GM18526 (cell line): Measurements from ENCODE around the gene FH.

Source experiments
- POLR2A ChIP-seq: IDR thresholded peaks from 3 replicates; pipeline ENCODE4 v1.6.1; 2011; ENCODE audit not compliant: insufficient read length; ENCODE audit errors: extremely low read depth

Gene FH

DNA sequence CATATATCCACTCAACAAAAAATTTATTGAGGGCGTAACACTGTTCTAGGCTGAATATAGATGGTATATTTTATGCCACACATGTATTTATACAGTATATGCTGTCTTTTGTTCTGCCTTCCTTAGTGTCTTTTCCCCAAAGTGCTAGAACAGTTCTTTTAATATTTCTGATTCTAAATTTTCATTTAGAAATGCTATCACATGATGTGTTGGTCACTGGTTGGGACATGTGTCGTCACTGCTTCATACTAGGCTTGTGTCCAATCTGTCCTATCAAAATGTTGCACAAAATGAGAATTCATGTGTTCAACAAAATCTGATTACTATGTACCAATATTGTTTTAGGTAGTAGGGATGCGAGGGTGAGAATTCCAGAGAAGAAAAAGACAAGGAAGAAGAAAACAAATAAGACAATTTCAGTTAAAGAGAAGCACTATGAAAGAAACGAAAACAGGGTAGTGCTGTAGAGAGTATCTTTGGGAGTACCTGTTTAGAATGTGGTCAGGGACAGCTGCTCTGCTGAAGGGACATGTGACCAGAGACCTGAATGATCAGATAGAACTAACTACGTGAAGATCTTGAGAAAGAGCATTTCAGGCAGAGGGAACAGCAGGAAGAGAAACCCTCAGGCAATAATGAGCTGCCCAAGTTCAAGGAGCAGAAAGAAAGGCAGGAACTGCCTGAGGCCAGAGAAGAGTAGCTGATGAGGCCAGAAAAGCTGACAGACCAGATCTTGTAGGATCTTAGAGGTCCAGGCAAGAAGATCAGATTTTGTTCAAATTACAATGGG lies 14.0 kb upstream of the FH start:
- no peak for TF ChIP-seq POLR2A

DNA sequence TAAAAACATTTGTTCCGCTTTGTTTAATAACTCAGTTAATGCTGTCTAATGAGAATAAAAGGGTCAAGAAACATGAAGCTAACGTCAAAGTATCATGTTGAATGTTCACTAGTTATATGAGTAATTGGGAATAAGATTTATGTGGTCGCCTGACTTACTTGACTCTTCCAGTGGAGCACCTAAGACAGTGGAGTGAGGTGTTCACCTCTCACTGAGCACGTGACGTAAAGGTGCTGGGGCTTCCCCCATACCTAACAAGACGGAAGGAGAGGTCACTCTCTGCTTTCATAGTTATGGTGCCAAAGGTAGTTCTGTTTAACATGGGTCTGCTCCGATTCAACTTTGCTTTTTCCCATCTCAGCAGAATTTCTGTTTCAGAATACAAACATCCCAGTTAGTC lies 13.3 kb upstream of the FH start:
- peak; percentile 31 for TF ChIP-seq POLR2A

DNA sequence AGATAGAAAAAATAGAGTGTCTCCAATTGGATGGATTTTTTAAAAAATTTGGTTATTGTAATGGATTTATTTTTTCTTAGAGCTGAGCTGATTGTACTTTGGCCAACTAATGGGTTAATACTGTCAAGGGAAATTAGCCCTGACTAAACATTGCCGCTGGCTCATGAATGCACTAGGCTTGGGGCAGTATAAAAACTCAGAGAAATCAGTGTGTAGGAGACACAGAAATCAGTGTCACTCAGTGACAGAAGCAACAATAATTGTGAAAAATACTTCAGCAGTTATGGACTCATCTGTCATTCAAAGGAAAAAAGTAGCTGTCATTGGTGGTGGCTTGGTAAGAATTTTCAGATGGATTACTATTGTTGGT lies 12.6 kb upstream of the FH start, which contains the start of gene KMO:
Gene KMO (plus strand): TSS at position 217 of the 370 bp plus-strand sequence. CDS start 67 bp downstream, at position 284.
- no peak for TF ChIP-seq POLR2A

DNA sequence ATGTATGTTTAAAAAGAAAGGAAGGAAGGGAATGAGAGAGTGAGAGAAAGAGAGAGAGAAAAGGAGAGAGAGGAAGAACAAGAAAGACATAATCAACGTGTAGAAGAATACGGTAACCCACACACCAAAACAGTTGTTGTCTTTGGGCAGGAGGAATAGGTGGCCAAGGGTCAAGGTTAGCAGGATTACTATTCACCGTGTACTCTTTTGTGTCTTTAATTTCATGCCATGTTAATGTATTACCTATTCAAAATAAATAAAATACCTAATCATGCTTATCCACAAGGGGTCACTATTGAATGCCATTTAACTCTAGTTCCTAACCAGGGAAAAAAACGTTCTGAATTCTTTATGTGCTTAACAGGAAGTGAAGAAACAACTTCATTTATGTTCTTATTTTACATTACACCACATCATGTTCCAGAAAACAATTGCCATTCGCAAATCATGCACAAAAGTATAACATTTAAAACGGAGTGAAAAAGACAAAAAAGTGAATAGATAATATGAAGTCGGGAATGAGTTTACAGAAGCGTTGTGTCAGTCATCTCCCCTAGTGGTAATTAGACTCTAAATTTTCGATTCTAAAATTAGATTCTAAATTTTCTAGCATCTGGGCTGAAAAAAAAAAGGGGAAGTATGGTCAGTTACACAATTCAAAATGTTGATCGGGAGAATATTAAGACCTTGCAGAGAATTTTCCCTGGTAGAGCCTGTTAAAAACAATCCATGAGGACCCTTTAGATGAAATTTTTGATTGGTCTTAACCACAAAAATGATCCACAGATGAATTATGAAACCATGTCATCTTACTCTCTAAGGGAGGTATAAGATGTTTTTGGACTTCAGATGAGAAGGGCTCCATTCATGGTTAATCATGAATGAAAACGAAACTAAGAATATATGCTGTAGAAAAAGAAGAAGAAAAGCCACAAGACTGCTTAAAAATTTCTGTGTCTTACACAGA lies 11.9 kb upstream of the FH start:
- no peak for TF ChIP-seq POLR2A

DNA sequence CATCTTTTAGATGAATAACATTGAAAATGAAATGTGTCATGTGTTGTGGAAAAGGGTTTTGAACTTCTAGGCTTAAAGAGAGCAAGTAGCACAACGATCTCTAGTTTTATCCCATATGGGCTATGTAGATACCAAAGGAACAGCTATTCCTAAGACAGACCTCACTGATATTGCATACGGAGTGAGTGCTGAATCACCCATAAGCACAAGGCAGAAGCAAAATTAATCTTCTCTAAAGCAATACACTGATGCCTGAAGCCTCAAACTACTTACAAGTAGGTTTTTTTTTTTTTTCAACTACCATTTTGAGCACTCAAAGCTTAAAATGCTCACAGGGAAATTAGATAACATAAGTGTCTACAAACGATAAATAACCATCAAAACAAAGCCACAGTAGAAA lies 7.6 kb upstream of the FH start:
- TF ChIP-seq POLR2A: no peak

DNA sequence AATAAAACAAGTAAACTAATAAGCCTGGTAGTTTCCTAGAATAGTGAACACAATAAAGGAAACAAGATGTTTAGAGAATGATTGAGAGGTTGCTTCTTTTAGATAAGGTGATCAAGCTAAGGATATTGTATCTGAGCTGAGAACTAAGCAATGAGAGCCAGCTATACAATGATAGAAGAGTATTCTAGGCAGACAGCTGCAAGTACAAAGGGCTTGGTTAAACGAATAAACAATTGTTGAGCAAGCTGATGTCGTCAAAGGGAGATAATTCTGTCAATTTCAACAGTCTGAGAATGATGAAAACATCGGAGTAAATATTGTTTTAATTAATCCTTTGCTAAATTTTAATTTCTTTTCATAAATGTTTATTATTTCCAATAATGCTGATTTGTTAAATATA lies 5.5 kb upstream of the FH start:
- TF ChIP-seq POLR2A: no peak

DNA sequence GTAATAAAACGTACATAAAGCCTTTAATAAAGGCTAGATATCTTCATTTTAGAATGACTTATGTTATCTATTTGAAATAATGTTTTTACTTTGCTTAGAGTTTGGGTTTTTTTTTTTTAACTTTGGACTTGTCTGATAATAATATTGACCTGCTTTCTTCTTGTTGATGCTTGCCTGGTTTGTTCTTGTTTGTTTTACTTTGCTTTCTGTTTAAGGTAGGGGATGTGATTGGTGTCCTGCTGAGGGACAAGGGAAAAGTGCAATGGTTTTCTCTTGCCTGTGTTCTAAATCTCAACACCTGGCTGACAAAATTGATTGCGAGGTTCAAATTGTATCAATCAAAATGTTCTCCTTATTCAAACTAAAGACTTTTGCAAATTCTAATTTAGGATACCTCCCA lies 2.2 kb upstream of the FH start:
- no peak for TF ChIP-seq POLR2A

DNA sequence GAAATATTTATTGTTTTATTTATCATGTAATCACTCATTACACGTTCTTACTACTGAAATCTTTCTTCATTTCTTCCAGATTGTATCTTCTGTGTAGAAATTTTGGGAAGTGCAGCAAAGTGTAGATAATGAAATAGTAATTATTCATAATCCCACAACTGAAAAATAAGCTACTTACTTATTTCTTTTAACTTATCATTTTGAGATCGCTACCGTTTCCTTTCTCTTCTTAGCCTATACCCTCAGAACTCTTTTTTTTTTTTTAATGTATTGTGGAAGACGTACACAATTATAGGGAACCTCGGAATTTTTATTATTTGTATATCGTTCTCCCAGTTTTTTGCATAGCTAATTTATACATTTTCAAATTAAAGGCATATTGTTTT lies 518 bp upstream of the FH start:
- TF ChIP-seq POLR2A: no peak

DNA sequence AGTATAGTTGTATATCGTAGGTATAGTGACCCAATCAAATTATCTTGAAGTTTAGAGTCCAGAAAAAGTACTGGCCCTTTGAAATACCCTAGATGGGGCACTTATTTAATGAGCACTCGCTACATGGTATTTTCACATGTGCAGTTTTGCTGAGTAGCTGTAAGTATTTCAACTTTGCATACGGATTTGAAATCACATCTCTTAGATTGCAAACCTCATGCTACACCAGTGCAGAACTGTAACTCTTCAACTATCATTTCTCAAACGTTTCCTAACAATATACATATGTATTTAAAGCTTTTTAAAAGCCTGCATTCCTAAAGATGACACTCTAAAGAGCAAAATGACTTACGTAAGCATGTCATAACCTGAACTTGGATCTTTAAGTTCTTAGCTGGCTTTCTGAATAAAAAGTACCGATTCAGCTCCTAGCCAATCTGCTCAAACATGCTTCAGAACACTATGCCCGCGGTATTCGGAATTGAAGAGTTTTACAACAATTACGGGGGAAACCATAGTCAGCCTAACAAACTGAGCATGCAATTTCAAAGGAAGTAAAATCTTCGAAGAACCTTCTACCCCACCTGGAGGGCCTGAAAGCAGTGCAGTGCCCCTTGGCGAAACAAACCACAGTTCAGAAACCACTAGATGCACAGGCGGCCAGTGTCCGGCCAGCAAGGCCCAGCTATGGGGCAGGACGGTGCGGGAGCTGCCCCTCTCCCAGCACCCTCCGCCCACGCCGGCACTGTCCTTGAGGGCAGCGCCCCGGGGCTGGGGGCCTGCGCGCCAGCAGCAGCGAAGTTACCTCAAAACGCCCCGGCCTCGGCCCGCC lies 863 bp downstream of the FH start:
- no peak for TF ChIP-seq POLR2A

DNA sequence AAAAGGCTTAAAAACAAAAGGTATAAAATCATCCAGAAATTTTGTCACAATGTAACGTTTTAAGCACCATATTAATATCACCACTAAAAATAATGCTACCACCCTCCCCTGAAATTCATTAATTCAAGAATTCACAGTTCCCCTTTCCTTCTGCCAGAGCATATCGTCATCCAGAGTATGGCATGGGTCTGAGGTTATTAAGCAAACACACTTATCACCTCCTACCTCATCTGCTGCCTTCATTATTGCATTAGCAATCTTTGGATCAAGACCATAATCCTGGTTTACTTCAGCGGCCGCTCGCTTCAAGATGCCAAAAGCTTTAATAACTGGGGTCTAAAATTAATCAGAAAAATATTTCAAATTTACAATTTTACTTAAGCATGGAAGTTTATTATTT lies 6.2 kb downstream of the FH start:
- no peak for TF ChIP-seq POLR2A

- no peak for TF ChIP-seq POLR2A
Observed at GRCh38 chr1:241507189-241507863, 12.2 kb downstream of the FH start.

DNA sequence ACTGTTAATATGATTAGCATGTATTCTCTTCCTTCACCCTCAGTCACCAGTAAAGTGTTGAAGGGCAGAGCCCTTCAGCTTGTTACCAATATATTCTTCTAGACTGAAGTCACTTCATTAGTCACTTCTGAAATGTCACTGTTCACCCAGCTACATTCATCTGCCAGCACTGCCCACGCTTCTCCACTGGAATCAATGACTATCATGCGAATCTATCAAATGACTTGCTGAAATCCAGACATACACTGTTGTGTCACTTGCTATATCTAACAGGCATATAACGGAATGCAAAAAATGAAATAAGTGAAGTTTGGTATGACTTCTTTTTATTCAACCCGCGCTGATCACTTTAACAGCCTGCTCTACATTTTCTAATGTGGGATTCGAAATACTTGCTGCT lies 16.1 kb downstream of the FH start:
- TF ChIP-seq POLR2A: no peak

DNA sequence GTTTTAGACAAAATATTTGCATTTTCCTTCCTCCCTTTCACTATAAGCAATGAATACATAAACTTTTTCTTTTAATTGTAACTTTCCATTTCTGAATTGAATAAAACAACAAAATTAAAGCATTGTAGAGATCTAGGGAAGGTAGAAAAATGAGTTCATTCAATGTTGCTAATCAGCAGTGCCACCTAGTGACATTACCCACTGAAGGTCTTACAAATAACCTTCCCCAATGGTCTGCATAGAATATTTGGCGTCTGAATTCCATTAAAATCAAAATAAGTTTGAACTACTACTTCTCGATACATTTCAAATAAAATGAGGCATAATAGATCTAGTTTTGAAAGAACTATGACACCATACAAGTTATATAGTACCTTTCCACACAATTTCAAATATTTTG lies 19.6 kb downstream of the FH start:
- TF ChIP-seq POLR2A: no peak

GRCh38 chr1:241495741-241496140 lies 23.8 kb downstream of the FH start:
- no peak for TF ChIP-seq POLR2A

- no peak for TF ChIP-seq POLR2A
Observed at GRCh38 chr1:241488739-241489138, 30.8 kb downstream of the FH start.
